GM18511 (cell line): Measurements from ENCODE around the gene TRAF3IP1.
"Not testable (repeated sequence)": the region's sequence is repeated elsewhere in the genome, so short reads cannot be mapped to it uniquely, and the experiment has no call there.

Experiments used
- ATAC-seq: cut with Tn5 transposase; IDR thresholded peaks from one replicate; pipeline ENCODE4 v1.9.1; 2021; ENCODE audit warnings: mild to moderate bottlenecking, moderate library complexity; ENCODE audit not compliant: unreplicated experiment

The TRAF3IP1 gene

DNA sequence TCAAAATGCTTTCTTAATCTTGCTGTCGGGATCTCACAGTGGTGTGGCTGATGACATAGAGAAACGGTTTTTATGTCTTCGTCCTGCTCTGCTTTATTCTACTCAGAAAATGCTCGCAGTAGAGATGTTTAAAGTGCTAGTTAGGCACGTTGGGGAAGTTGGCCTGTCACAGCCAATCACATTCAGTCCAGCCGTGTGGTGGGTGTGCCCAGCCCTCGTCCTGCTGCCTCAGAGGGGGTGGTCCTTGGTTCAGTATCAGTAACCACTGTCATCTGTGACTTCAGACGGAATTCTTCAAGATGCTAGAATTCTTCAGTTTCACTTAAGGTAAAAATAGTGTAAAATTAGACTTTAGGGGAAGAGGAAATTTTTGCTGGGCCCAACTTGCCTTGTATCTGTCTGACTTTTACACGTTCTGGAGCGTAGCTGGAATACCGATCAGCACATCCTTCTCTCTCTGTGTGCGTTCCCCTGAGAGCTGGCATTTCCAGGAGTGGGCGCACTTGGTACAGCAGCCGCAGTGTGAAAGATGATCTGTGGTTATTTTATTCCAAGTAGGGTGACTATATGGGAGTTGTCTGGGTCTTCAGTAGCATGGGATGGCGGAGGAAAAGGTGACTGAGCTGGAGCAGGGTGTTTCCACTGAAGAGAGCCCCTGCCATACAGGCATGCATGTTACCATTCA, 18.5 kb downstream of the TRAF3IP1 start:
- no peak for ATAC-seq

DNA sequence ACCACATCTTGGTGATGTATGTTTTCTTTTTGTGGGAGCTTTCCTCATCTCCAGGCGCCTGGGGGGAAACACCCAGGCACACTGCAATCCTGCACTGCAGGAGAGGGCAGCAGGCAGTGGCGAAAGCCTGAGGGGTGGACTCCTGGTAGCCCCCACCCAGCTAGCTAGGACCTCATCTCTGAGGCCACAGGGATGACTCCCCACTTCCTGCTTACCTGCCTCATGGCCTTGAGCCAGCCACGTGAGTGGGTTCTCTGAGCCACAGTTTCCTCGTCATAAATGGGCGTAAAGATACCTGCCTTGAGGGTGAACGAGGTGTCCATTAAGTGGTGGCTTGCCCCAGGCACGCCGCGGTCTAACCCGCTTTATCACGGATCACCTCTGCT, 19.1 kb downstream of the TRAF3IP1 start:
- no peak for ATAC-seq

DNA sequence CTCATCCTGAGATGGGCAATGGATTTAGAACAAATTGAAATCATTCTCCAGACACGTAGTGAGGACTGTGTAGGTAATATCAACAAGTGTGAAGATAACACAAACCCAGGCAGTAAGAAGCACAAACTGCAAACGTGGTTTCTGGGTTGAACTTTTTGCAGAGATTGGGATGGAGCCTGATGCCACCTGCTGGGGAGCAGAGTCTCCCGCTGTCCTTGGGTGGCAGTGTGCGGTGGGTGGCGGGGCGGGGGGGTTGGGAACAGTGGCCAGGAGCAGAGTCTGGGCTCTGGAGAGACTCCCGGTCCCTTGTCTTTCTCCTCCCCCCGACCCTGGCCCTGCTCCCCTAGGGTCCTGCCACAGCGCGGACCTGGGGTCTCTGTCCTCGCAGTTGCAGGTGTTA, 19.5 kb downstream of the TRAF3IP1 start:
- no peak for ATAC-seq

DNA sequence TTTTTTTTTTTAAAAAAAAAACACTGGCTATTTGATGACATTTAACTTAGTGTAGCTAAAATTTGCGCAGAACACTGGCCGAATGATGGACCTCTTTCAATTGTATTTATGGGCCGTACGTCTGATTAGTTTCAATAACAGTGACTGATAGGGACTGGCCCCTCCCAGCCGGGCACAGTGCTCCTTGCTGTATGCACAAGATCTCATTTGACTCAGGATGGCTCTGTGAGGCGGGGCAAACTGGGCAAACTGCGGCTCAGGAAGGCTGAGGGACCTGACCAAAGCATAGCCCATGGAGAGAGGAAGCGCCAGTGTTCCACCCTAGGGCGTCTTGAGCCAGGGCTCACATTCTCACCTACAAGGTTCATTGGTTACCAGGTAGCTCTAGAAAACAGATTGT, 21.2 kb downstream of the TRAF3IP1 start:
- no peak for ATAC-seq

DNA sequence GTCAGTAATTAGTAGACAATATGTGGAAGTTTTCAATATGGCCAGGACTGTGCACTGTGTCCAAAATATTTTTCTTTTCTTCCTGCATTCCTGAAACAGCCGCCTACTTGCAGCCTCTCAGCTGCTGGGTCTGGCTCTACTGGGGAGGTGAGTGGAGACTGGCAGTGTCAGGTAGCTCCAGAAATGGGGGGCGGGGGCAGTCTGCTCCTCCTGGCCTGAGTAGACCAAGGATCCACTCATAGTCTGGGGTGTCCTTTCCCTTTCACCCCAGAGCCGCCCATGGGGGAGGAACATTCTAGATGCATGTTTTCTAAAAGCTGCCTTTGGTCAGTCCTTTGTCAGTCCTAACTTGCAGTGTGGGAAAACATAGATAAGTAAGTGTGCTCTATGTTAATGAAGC, 23.7 kb downstream of the TRAF3IP1 start:
- no peak for ATAC-seq

DNA sequence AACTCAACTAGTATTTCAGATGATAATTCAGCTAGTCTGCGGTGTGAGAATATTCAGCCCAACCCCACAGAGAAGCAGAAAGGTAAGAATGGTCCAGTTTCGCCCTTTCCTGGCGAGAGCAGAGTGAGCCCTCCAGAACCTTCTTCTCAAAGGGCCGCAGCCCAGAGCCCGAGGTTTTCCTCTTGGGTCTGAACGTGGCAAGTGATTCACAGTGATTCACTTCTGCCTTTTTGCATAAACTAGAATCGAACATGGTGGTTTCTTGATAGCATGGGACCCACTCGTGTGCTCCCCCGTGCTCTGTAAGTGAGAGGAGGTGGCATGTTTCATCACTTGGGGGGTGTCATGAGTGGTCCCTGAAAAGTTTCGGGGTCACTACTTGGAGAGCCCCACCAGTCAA, 24.2 kb downstream of the TRAF3IP1 start:
- no peak for ATAC-seq

DNA sequence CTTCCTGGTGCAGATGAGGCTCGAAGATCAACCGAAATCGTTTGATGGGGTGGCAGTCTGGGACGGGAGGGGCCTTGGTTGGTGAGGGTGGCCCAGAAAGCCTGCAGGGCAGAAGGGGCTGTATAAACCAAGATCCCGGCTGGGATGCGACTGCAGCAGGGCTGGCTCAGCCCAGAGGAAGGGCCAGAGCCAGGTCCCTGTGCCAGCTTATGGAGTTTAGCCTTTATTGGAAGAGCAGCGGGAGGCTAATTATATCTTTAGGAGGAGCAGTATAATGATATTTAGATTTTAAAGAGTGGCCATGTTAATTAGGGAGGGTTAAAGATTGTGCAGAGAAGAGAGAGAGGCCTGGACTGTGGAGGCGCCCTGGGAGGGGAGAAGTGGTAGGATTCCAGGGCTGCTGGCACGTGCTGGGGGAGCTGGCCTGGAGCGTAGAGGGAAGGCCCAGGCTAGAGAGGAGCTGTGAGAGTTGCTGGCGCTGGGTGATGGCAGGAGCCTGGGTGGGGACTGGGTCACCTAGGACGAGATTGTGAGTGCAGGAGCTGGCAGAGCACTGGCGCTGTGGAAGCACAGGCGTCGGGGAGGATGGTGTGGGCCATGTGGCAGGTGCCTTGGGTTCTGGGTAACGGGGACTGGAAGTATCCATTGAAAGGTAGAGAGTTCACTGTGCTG, 25.1 kb downstream of the TRAF3IP1 start:
- ATAC-seq = no peak

DNA sequence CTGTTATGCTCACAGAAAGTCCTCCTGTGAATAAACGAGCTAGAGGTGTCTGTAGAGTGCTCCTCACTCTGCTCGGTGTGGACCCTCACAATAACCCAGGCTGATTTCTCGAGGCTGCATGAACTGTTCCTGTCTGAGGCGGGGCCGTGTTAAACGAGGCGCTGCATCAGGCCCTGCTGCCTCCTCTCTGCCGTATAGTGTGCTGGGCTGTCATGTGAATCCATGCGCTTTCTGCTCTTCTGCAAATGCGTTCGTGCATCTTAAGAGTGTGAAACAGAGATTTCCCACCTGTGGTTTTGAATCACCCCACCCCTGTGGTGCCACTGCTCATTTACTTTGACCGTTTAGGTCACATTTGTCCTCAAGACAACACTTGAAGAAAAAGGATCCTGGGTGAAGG, 26.2 kb downstream of the TRAF3IP1 start:
- ATAC-seq = peak; percentile 78

DNA sequence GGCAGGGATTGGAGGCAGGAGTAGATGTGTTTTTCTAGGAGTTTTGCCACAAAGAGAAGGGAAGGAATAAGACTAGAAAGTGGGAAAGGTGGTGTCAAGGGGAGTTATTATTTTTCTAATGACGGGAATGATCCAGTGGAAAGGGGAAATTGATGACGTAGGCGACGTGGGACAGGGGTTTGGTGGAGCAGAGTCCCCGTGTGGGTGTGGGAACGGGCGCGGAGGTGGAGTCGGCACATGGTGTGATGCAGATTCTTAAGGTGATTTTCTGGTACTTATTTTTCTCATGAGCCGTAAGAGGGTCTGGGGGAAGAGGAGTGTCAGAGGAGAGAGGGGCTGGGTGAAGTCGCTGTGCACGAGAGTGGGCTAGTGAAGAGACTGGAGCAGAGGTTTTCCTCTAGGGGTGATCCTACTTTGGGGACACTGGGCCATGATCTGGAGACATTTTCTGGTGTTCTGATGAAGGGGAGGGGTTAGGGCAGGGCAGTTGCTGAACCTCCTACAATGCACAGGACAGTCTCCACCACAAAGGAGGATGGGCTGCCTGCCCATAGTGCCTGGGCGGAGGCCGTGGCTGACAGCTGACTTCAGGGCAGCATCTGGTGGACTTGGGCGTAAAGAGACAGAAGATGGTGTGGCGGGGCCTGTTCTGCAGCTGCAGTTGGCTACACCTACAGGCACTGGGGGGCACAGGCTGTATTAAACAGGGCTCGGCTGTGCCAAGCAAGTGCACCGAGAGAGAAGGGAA, 30.0 kb downstream of the TRAF3IP1 start:
- no peak for ATAC-seq

DNA sequence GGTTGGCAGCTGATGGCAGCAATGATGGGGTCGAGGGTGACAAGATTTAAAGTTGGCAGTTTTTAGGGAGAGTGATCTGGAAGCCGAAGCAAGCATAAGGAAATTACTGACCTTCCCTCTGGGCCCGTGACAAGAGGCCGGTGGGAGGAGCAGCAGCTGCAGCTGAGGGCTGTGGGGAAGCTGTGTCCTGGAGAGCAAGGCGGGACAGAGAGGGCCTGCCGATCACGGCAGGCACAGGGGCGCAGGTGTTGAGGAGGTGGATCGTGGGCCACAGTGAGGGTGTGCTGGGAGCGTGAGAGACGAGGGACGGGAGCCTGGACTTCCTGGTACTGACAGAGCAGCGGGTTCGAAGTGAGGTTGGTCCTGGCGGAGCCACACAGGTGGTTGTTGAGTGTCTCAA, 31.0 kb downstream of the TRAF3IP1 start:
- no peak for ATAC-seq

DNA sequence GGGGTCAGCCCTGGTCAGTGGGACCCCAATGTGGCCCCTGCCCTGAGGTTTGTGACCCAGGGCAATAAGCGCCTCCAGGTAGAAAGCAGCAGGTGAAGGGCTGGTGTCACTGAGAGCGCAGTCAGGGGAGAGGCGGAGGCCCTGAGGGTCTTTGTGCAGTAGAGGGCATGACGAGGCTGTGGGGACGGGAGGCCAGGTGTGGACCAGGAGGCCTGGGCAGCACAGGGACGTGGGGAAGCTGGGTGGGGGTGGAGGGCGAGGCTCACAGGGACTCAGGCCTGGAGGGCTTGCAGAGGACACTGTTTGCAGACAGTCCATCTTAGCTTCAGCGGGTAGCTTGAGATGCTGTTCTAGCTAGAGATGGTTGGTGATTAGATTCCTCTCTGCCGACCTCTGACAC, 32.0 kb downstream of the TRAF3IP1 start:
- no peak for ATAC-seq

DNA sequence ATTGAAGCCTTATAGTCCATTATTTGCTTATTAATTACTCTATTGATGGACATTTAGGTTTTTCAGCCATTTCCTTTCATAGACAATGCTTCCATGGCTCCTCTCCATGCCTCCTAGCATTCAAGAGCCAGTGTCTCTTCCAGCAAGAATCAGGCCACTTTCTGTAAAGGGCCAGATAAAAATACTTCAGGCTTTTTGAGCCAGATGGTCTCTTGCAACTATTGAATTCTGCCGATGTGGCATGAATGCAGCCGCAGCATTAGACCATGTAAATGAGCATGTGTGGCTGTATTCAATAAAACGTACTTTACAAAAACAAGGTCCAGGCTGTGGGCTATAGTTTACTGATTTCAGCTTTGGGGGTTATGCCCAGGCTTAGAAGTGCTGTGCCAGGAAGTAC, 38.5 kb downstream of the TRAF3IP1 start:
- no peak for ATAC-seq

DNA sequence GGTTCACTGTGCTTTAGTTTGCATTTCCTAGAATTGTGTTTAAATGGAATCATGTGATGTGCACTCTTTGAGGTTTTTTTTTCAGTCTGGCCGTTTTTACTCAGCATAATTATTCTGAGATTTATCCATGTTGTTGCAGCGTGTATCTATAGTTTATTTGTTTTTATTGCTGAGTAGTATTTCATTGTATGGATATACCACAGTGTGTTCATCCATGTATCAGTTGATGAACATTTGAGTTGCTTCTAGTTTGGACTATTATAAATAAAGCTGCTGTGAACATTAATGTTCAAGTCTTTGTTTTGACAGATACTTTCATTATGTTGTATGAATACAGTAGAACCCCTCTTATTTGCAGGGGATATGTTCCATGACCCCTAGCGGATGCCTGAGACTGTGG, 39.1 kb downstream of the TRAF3IP1 start:
- no peak for ATAC-seq

DNA sequence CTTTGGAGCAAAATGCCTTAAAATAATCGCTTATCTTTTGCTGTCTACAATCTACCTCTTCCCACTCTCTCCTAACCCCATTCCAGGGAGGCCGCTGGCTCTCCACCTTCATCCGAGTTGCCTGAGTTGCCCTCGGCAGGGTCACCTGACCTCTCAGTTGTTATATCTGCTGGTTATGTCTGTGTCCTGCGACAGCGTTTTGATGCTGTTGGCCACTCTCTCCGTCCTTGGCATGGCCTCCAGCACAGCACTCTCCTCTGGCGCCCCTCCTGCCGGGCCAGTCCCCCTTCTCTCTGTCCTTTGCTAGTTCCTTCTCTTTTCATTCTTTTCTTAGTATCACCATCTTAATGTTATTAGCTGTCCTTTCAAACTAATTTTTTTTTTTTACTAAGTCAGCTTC, 41.6 kb downstream of the TRAF3IP1 start:
- no peak for ATAC-seq

DNA sequence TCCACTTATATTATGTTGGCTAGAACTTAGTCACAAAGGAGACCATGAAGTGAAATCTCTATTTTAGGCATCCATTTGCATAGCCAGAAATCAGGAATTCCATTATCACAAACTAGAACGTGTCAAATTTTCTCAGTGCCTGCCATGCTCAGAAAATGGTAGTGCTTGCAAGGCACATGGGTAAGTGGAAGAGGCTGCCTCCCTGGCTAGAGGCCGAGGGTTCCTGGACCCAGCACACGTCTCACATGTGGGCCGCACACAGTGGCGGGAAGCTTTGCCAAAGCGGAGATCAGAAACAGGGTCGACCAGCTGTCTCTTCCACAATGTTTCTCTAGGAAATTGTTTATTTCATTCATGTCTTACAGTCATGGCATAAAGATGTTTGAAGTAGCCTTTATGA, 42.3 kb downstream of the TRAF3IP1 start:
- no peak for ATAC-seq

DNA sequence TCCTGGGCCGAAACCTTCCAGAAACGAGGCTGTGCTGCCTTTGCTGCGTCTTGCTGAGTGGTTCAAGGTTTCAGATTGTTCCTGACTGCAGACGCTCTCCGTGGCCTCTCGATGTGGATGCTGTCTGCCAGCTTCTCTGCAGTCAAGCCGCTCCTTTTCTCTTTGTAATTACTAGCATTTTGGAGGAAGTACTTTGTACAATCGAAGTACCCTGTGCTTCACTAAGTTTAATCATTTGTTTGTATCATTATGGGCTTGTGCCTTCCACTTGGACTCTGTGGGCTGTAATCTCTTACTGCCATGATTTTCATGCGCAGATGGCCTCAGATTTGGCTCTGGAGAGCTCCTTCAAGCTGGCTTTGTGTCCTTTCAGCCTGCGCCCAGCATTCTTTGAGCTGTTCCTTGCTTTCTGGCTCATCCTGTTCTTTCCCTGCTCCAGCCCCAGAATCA, 49.3 kb downstream of the TRAF3IP1 start:
- no peak for ATAC-seq

DNA sequence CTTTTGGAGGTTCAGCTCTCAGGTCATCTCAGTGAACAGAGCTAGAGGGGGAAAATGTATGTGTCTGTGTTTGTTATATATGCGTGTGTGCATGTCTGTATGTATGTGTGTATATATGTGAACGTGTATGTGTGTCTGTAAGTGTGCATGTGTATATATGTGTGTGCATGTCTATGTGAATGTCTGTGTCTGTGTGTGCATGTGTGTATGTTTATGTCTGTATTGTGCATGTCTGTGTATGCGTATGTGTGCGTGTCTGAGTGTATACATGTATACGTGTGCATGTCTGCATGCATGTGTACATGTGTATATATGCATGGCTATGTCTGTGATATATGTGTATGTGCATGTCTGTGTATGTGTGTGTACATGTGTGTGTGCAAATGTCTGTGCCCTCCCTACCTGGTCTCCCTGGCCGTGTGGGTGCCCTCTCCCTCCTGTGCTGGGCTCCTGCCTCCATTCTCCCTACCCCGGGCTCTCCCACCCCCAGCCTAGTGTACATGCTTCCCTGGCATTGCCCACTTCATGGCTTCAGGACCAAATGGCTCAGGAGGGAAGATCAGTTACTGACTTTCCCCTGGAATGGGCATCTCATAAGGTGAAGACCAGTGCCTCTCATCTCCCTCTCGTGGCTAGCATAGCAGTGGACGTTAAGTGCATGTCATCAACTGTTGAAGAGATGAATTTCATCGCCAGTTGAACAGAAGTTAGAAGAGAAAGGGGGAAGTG, 49.9 kb downstream of the TRAF3IP1 start:
- no peak for ATAC-seq

DNA sequence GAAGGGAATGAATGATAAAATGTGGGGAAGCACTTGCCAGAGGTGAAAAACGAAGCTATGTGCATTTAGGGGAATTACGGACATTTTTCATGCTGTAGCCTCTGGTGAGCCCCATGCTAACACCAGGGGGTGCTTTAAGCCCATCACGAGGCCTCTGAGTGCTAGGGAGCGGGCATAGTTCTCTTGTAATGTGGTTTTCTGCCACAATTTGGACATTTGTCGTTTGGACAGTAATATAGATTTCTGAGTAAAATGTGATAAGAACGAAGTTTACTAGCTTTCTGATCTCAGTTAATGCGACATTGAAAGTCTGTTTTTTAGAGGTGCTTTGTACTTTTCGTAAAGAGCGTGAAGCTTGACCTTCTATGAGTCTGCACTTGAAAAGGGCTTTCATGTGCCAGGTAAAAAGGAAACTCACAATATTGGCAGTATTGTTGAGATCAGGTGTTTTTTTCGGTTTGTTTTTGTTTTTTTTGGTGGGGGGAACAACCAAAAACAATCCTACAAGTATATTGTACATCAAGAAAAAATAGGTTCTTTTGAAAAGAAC, 50.6 kb downstream of the TRAF3IP1 start:
- no peak for ATAC-seq

DNA sequence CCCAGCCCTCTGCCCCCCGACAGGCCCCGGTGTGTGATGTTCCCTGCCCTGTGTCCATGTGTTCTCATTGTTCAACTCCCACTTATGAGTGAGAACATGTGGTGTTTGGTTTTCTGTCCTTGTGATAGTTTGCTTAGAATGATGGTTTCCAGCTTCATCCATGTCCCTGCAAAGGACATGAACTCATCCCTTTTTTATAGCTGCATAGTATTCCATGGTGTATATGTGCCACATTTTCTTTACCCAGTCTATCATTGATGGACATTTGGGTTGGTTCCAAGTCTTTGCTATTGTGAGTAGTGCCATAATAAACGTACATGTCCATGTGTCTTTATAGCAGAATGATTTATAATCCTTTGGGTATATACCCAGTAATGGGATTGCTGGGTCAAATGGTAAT, 52.0 kb downstream of the TRAF3IP1 start:
- not testable (repeated sequence) for ATAC-seq

DNA sequence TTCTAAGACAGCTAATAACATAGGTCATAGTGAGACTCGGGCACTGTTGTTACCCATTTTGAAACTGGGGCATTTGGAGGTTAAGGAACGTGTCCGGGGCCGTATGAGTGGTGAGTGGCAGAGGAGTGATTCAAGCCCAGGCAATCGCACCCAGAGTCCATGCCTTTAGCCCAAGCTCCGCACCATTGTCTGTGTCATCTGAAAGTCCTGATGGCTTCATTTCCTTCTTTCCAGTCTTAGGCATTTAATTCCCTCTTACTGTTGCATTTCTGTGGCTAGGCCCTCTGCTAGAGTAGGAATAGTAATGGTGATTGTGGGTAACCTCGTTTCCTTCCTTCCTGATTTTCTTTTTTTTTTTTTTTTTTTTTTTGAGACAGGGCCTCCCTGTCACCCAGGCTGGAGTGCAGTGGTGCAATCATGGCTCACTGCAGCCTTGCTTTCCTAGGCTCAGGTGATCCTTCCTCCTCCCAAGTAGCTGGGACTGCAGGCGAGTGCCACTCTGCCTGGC, 56.6 kb downstream of the TRAF3IP1 start:
- no peak for ATAC-seq
